ENCODE measurements around the gene VAMP2.

DNA sequence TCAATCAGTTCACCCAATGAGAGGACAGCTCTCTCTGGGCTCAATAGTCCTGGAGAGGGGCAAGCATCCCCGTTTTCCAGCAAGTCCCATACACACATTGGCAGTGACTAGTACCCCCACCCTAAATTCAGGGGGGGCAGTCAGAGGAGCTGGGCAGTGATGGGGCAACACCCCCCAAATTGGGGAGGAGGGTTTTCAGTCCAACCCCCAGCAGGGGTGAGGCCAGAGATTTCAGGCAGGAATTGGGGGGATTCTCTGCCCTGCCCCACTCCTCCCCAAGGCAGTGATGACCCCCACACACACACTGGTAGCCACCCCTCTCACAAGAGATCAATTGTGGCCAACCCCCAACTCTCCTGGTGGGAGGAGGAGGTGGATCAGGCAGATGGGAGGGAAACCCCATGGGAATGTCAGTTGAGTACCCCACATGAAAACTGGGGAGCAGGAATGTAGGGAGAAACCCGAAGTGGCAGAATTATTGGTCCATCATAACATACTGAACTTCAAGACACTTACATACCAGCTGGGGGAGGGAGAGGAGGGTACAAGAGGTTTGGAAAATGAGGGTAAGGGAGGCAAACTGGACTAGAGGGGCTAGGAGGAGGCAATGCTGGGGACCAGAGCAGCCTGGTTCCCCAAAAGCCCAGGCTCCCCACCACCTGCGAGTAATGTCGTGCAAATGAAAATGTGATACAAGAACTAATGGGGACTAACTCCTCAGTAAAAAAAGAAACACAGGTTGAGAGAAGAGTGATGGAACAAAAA lies 3.1 kb downstream of the VAMP2 start:
- TF ChIP-seq, protein P1, sequence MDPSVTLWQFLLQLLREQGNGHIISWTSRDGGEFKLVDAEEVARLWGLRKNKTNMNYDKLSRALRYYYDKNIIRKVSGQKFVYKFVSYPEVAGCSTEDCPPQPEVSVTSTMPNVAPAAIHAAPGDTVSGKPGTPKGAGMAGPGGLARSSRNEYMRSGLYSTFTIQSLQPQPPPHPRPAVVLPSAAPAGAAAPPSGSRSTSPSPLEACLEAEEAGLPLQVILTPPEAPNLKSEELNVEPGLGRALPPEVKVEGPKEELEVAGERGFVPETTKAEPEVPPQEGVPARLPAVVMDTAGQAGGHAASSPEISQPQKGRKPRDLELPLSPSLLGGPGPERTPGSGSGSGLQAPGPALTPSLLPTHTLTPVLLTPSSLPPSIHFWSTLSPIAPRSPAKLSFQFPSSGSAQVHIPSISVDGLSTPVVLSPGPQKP (IDR thresholded peaks at IDR 0.05; ENCODE audit: low read depth, low read length): no peak
- TF ChIP-seq, protein P2, sequence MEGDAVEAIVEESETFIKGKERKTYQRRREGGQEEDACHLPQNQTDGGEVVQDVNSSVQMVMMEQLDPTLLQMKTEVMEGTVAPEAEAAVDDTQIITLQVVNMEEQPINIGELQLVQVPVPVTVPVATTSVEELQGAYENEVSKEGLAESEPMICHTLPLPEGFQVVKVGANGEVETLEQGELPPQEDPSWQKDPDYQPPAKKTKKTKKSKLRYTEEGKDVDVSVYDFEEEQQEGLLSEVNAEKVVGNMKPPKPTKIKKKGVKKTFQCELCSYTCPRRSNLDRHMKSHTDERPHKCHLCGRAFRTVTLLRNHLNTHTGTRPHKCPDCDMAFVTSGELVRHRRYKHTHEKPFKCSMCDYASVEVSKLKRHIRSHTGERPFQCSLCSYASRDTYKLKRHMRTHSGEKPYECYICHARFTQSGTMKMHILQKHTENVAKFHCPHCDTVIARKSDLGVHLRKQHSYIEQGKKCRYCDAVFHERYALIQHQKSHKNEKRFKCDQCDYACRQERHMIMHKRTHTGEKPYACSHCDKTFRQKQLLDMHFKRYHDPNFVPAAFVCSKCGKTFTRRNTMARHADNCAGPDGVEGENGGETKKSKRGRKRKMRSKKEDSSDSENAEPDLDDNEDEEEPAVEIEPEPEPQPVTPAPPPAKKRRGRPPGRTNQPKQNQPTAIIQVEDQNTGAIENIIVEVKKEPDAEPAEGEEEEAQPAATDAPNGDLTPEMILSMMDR (IDR thresholded peaks at IDR 0.05): no peak
- no peak for TF ChIP-seq HOXA7 (CRISPR knock-in tag; IDR thresholded peaks at IDR 0.05)
- TF ChIP-seq, protein P3, sequence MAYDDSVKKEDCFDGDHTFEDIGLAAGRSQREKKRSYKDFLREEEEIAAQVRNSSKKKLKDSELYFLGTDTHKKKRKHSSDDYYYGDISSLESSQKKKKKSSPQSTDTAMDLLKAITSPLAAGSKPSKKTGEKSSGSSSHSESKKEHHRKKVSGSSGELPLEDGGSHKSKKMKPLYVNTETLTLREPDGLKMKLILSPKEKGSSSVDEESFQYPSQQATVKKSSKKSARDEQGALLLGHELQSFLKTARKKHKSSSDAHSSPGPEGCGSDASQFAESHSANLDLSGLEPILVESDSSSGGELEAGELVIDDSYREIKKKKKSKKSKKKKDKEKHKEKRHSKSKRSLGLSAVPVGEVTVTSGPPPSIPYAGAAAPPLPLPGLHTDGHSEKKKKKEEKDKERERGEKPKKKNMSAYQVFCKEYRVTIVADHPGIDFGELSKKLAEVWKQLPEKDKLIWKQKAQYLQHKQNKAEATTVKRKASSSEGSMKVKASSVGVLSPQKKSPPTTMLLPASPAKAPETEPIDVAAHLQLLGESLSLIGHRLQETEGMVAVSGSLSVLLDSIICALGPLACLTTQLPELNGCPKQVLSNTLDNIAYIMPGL (CRISPR knock-in tag; IDR thresholded peaks at IDR 0.05; ENCODE audit: borderline replicate concordance): no peak
- no peak for TF ChIP-seq RAD21 (conservative IDR thresholded peaks at IDR 0.05 in 1 of 2, IDR thresholded peaks at IDR 0.05 in 1 of 2)
- no peak for TF ChIP-seq EP300 (IDR thresholded peaks at IDR 0.05)
- no peak for TF ChIP-seq FOXS1 (CRISPR knock-in tag; IDR thresholded peaks at IDR 0.05)
